LNCAP (cell line): ENCODE measurements around the gene CYLC2.

ENCODE experiments used
- CTCF ChIP-seq: fragments of 450-650 bp; IDR thresholded peaks from 2 replicates; pipeline ENCODE4 v1.5.1; 2017; ENCODE audit warnings: mild to moderate bottlenecking

The CYLC2 gene

GRCh38 chr9:102995033-102995432 is at the start of gene CYLC2:
Gene CYLC2, plus strand, starts transcription at chr9:102995333. Its CDS starts 48 bp downstream, at chr9:102995381.
- TF ChIP-seq CTCF = no peak

GRCh38 chr9:102950346-102950745 is 44.8 kb upstream of the CYLC2 start:
- no peak for TF ChIP-seq CTCF

GRCh38 chr9:102966999-102967398 is 28.1 kb upstream of the CYLC2 start:
- no peak for TF ChIP-seq CTCF

GRCh38 chr9:102967979-102968378 is 27.2 kb upstream of the CYLC2 start:
- TF ChIP-seq CTCF = no peak

GRCh38 chr9:102972780-102973179 is 22.4 kb upstream of the CYLC2 start:
- no peak for TF ChIP-seq CTCF

- no peak for TF ChIP-seq CTCF
These were observed 20.6 kb upstream of the CYLC2 start for GRCh38 chr9:102974530-102974929.

- no peak for TF ChIP-seq CTCF
These were observed 19.9 kb upstream of the CYLC2 start for GRCh38 chr9:102975251-102975650.

GRCh38 chr9:102985162-102985895 is 9.8 kb upstream of the CYLC2 start:
- no peak for TF ChIP-seq CTCF
